Stimulated activated naive B cell treated with anti-CD40 and anti-IgM and Interleukin-4, amounts not matched to agents 10 μg/mL and 1 μg/mL and 100 μg/mL, for 72 hours (primary cell): ENCODE measurements around the gene CEP170B.

Experiments
- ATAC-seq, 2 donors: fragments of 150-1000 bp; cut with Tn5 transposase; replicated peaks; 2 replicates each; pipeline ENCODE4 v1.10.0; 2021; ENCODE audit warnings: moderate library complexity in 1 of 2
- DNase-seq: peaks from one replicate; pipeline ENCODE4 v3.0.0; 2021
- H3K27ac Mint-ChIP-seq: one replicate; pipeline ENCODE4 v1.8.0; 2022; ENCODE audit warnings: mild to moderate bottlenecking, mixed read lengths
- H3K27me3 Mint-ChIP-seq, 2 donors: one replicate each; pipeline ENCODE4 v1.8.0; 2022; ENCODE audit warnings: mixed read lengths in 2 of 2
- H3K36me3 Mint-ChIP-seq, 2 donors: one replicate each; pipeline ENCODE4 v1.8.0; 2022; ENCODE audit warnings: mixed read lengths in 2 of 2, mild to moderate bottlenecking in 1 of 2
- H3K4me1 Mint-ChIP-seq, 2 donors: one replicate each; pipeline ENCODE4 v1.8.0; 2022; ENCODE audit warnings: mixed read lengths in 2 of 2, mild to moderate bottlenecking in 1 of 2
- H3K4me3 Mint-ChIP-seq, 2 donors: one replicate each; pipeline ENCODE4 v1.8.0; 2022; ENCODE audit warnings: mild to moderate bottlenecking in 2 of 2, mixed read lengths in 2 of 2, moderate library complexity in 1 of 2
- H3K9me3 Mint-ChIP-seq, 2 donors: one replicate each; pipeline ENCODE4 v1.8.0; 2022; ENCODE audit warnings: mixed read lengths in 2 of 2, mild to moderate bottlenecking in 1 of 2

Gene CEP170B

GRCh38 chr14:104925855-104926609, 61.0 kb downstream of the CEP170B start:
- H3K4me3 Mint-ChIP-seq: peak overlapping the region; percentile 89 to 90

DNA sequence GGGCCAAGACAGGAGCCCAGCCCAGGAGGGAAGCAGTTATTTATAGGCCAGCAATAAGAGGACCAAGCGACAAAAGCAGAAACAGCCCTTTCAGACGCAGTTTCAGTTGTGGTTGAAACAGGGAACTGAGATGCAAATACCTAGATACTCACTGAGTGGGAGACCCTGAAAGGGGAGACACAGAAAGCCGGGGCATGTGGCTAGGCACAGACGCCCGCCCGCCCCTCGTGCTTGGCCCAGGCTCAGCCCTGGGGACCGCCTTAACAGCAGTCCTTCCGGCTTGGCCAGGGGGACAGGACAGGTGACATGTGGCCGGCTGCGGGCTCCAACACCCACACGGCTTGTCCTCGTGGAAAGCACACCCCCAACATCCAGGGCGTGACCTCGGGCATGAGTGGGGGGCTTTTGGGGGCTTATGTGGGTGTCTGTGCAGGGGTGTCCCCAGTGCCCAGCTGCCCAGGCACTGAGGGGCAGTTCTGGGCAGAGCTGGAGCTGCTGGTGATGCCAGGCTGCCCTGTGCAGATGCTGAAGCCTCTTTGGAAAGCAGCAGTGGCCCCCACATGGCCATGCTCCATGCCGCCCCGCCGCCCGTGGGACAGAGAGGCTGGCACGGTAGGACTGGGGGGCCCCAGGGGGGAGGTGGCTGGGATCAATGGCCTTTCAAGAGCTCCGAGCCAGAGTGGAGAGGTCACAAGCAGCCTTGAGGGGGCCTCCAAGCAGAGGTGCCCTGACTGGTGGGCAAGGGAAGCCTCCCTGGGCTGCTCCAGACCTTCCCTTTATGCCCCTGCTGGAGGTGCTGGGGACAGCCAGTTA, 61.8 kb downstream of the CEP170B start:
- ATAC-seq: peak; percentile 81 to 85
- H3K27ac Mint-ChIP-seq: peak overlapping the region; percentile 94

More at GRCh38 chr14:104925855-104926609, 61.0 kb downstream of the CEP170B start:
- no peak for DNase-seq
- peaks cover 46 to 72% of the 10 kb centered on the region in 2 donors for H3K4me1 Mint-ChIP-seq
- H3K27me3 Mint-ChIP-seq: no peaks in the 10 kb centered on the region
- peaks cover 0 to 4% of the 10 kb centered on the region in 2 donors for H3K9me3 Mint-ChIP-seq
- peaks cover 7 to 25% of the 10 kb centered on the region in 2 donors for H3K36me3 Mint-ChIP-seq
- peak; percentile 2 to 3 for ATAC-seq
- H3K27ac Mint-ChIP-seq: peak overlapping the region; percentile 94

DNA sequence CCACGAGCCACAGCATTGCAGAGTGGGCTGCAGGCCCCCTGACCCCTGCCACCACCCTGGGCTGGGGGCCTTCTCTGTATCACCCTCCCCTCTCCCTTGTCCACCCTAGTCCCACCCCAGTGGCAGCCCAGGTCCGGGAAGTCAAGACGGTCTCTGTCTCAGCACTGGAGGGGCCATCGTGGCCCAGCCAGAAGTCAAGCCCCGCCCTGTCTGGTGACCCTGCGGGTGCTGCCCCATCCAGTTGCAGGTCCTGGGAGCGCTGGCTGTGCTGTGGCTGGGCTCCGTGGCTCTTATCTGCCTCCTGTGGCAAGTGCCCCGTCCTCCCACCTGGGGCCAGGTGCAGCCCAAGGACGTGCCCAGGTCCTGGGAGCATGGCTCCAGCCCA, 62.4 kb downstream of the CEP170B start:
- peaks cover 9 to 27% of the 10 kb centered on the region in 2 donors for H3K36me3 Mint-ChIP-seq
- peaks cover 45 to 70% of the 10 kb centered on the region in 2 donors for H3K4me1 Mint-ChIP-seq
- H3K27me3 Mint-ChIP-seq: no peaks in the 10 kb centered on the region
- peaks cover 0 to 4% of the 10 kb centered on the region in 2 donors for H3K9me3 Mint-ChIP-seq
- no peak for DNase-seq
- H3K27ac Mint-ChIP-seq: peak overlapping the region; percentile 73
- H3K4me3 Mint-ChIP-seq: peak overlapping the region; percentile 89 to 90
- ATAC-seq: no peak

More for the DNA sequence above, 61.8 kb downstream of the CEP170B start:
- peak; percentile 77 for DNase-seq
- H3K27me3 Mint-ChIP-seq: no peaks in the 10 kb centered on the region
- H3K9me3 Mint-ChIP-seq: peaks cover 0 to 4% of the 10 kb centered on the region in 2 donors
- peaks cover 47 to 76% of the 10 kb centered on the region in 2 donors for H3K4me1 Mint-ChIP-seq
- peaks cover 9 to 27% of the 10 kb centered on the region in 2 donors for H3K36me3 Mint-ChIP-seq
- H3K4me3 Mint-ChIP-seq: peak overlapping the region; percentile 89 to 90

GRCh38 chr14:104927901-104928300, 62.8 kb downstream of the CEP170B start:
- Mint-ChIP-seq H3K27me3 (no peaks in the 10 kb centered on the region), H3K9me3 (peaks cover 0 to 4% of the 10 kb centered on the region in 2 donors), H3K36me3 (peaks cover 9 to 27% of the 10 kb centered on the region in 2 donors), H3K27ac (no peak overlapping the region), H3K4me3 (peak overlapping the region; percentile 89 to 90), H3K4me1 (peaks cover 41 to 67% of the 10 kb centered on the region in 2 donors)
- no peak for DNase-seq
- ATAC-seq: no peak

DNA sequence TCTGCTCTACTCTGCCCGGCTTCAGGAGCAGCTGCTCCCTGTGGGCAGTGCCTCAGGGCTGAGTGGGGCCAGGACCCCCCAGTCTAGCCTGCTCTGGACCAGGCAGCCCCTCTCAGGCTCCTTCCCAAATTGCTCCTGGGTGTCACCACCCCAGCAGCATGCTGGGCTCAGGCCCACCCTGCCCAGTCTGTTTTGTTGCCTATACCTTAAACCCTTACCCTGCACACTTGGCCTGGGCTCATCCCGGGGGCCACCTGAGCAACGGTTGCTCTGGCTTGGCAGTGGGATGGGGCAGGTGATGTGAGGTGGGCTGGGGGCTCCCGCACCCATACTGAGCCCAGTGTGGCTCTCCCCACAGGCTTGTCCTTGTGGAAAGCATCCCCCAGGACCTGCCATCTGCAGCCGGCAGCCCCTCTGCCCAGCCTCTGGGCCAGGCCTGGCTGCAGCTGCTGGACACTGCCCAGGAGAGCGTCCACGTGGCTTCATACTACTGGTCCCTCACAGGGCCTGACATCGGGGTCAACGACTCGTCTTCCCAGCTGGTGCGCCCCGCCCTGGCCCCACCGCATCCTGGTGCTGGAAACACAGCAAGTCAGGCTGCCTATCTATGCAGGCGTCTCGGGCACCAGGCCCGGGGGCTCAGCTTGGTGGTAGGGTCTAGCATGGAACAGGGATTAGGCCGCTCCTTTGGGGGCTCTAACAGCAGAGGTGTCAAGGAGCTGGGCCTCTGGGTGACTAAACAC, 63.5 kb downstream of the CEP170B start:
- H3K27ac Mint-ChIP-seq: no peak overlapping the region
- H3K4me3 Mint-ChIP-seq: peak overlapping the region in 1 of 2 donors; percentile 8
- no peak for DNase-seq

GRCh38 chr14:104929268-104930230, 64.5 kb downstream of the CEP170B start:
- Mint-ChIP-seq H3K27ac (no peak overlapping the region), H3K4me3 (no peak overlapping the region), H3K27me3 (no peaks in the 10 kb centered on the region), H3K4me1 (peaks cover 33 to 60% of the 10 kb centered on the region in 2 donors), H3K9me3 (no peaks in the 10 kb centered on the region), H3K36me3 (peaks cover 12 to 23% of the 10 kb centered on the region in 2 donors)
- ATAC-seq: no peak
- DNase-seq: no peak

More for the DNA sequence above, 63.5 kb downstream of the CEP170B start:
- H3K4me1 Mint-ChIP-seq: peaks cover 41 to 65% of the 10 kb centered on the region in 2 donors
- peaks cover 0 to 4% of the 10 kb centered on the region in 2 donors for H3K9me3 Mint-ChIP-seq
- no peak for ATAC-seq
- peaks cover 12 to 27% of the 10 kb centered on the region in 2 donors for H3K36me3 Mint-ChIP-seq
- no peaks in the 10 kb centered on the region for H3K27me3 Mint-ChIP-seq

DNA sequence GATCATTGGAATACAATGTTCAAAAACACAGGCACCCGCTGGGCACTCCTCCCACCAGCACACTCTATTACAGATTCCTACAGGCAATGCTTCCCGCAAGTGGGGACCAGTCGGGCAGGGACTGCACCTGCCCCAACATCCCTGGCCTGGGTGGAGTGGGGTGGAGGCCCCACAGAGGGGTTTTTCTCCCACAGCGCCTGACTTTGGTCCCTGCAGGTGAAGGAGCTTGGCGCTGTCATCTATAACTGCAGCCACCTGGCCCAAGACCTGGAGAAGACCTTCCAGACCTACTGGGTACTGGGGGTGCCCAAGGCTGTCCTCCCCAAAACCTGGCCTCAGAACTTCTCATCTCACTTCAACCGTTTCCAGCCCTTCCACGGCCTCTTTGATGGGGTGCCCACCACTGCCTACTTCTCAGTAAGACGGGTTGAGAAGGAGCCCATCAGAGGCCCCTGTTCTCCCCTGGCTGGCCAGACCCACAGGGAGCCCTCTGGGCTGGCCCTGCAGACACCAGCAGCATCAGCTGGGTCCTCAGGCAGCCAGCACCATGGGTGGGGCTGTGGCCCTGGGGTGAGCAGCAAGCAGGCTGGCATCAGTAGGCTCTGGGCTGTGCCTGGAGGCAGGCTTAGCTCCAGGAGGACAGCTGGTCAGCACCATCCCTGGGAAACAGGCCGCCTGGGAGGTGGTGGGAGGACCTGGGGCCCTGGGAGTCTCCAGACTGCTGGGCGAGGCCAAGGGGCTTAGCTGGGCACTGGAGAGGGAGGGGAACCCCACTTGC, 65.6 kb downstream of the CEP170B start:
- Mint-ChIP-seq H3K4me3 (no peak overlapping the region), H3K36me3 (peaks cover 12 to 23% of the 10 kb centered on the region in 2 donors), H3K27me3 (no peaks in the 10 kb centered on the region), H3K27ac (no peak overlapping the region), H3K4me1 (peaks cover 31 to 56% of the 10 kb centered on the region in 2 donors), H3K9me3 (no peaks in the 10 kb centered on the region)
- ATAC-seq (no peak), DNase-seq (no peak)

DNA sequence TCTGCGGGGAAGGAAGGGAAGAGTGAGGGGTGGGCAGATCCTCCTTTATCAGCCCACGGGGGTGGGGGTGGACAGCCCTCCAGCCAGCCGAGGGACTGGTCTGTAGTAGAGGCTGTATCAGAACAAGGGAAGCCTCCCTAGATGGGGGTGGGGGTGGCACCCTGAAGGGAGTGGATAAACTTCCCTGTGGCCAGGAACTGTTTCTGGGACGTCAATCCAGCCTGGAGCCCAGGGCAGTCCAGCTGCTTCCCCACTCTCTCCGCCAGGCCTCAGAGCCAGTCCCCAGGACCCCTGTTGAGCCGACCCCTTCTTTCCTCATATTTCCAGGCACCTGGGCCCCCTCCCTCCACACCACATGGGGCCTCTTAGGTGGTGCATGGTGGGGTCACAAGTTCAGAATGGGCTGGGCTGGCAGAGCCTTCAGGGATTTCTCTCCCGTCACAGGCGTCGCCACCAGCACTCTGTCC, 66.3 kb downstream of the CEP170B start:
- Mint-ChIP-seq H3K4me1 (peaks cover 28 to 49% of the 10 kb centered on the region in 2 donors), H3K36me3 (peaks cover 12 to 23% of the 10 kb centered on the region in 2 donors), H3K9me3 (no peaks in the 10 kb centered on the region), H3K27ac (no peak overlapping the region), H3K27me3 (no peaks in the 10 kb centered on the region), H3K4me3 (no peak overlapping the region)
- DNase-seq (no peak), ATAC-seq (no peak)

- ATAC-seq (no peak), DNase-seq (no peak)
- Mint-ChIP-seq H3K27me3 (no peaks in the 10 kb centered on the region), H3K4me3 (peak overlapping the region in 1 of 2 donors; percentile 18), H3K4me1 (peaks cover 24 to 42% of the 10 kb centered on the region in 2 donors), H3K36me3 (peaks cover 12 to 23% of the 10 kb centered on the region in 2 donors), H3K9me3 (no peaks in the 10 kb centered on the region), H3K27ac (no peak overlapping the region)
Observed at GRCh38 chr14:104931771-104932675, 67.0 kb downstream of the CEP170B start.

GRCh38 chr14:104932676-104933631, 67.9 kb downstream of the CEP170B start:
- H3K4me3 Mint-ChIP-seq: peak overlapping the region; percentile 76 to 85
- ATAC-seq (peak; percentile 80 to 88), DNase-seq (peak; percentile 84)
- H3K4me1 Mint-ChIP-seq: peaks cover 17 to 33% of the 10 kb centered on the region in 2 donors
- H3K27ac Mint-ChIP-seq: peak overlapping the region; percentile 32
- H3K36me3 Mint-ChIP-seq: peaks cover 12 to 23% of the 10 kb centered on the region in 2 donors
- no peaks in the 10 kb centered on the region for H3K27me3 Mint-ChIP-seq
- H3K9me3 Mint-ChIP-seq: no peaks in the 10 kb centered on the region
